Stimulated activated CD4-positive, alpha-beta T cell treated with anti-CD3 and anti-CD28 coated beads, Interleukin-1b, Interleukin-23, amount 100 ng/mL, for 48 hours (primary cell): ENCODE measurements around the gene ANTXR1.
"Not testable (repeated sequence)": the region's sequence is repeated elsewhere in the genome, so short reads cannot be mapped to it uniquely, and the experiment has no call there.

ENCODE experiments used
- DNase-seq: peaks from one replicate; pipeline ENCODE4 v3.0.0-alpha.2; 2020

The ANTXR1 gene

GRCh38 chr2:69217333-69218080 is 204.5 kb downstream of the ANTXR1 start:
- DNase-seq = no peak

- no peak for DNase-seq
Measured at GRCh38 chr2:69221512-69221911, 208.5 kb downstream of the ANTXR1 start.

DNA sequence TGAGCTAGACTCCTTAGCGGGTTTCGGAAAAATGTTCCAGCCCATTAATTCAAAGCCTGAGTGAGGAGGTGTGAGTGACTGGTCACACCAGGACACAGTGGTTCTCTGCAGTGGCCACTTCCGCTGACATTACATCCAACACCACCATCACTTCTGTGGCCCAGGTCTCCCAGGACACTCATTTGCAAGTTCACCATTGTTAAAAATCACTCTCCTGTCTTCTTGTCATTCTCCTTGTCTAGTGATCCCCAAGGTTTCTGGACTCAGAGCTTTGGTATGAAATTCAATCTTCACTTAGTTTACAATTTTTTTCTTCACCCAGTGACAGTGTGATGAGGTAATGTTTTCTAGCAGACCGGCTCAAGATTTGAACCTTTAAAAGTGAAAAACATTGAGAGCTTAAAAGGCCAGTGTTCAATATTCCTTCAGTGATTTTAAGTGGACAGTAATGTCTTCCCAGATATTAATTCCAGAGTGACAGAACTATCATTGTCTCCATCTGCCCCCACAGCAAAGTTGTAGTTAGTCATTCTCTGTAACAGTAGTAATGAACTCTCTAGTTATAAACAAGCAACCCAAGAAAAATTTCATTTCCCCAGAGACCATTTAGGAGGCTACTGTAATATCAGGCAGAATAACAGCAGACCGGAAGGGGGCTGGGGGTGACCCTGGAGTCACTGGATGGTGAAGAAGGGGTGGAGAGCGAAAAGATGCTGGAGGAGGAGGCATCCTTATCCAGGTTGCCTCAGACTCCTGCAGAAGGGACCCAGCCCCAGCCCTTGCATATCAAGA is 209.2 kb downstream of the ANTXR1 start:
- no peak for DNase-seq

DNA sequence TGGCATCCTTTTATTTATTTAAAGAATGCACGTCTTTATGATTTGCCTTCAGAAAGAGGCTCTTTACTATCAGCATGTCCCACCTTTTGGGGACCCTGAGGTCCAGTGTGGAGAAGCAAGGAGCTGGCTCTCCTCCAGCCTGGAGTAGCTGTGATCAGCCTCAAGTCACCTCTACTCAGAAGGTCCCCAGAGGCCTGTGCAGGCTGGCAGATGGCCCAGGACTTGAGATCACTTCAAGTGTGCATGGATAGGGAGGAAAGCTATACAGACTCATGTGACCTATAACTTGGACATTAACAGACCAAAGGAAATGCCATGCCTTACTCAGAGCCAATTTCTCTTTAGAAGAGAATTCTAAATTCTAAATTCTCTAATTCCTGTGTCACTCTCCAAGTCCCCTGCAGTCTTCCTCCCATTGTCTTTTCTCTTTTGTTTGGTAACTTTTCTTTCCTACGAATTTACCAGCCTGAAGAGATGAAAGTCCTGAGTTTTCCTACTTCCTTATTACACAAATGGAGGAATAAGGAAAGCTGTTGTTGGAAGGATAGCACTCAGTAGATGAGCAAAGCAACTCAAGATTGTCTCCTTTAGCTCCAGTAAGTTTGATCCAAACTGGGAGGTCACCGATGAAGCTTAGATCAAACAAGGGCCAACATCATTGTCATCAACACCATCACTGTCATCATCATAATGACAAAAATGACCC is 210.1 kb downstream of the ANTXR1 start:
- no peak for DNase-seq

DNA sequence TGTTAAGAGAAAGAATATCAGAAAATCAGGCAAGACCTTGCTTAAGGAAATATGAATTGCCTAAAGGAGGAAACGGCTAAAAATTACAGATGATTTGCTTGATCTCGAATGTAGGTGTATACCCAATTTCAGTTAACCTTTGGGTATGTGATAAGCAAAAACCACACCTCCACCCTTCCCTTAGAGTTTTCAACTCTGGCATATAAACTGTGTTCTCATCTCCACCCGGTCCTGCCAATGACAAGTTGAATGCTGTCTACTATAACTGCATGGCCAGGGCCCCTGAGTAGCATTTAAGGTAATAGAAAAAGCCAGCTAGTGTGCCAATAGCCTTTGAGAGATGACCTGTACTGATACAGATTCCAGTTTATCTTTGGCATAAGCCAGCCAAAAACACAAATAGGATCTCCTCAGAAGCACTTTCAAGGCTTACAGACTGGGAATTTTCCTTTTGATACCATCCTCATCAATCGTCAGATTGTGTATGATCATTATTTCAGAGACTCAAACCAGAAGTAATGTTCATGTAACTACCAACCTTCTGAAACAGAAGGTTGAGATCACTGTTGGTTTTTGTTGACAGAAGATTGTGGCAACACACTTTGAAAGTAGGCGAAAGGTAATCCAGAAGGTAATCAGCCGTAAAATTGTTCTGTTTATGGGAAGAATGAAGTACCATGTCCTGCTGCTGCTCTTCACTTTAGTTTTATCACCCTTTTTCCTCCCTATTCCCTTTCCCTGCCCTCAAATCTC is 211.0 kb downstream of the ANTXR1 start:
- DNase-seq = no peak

DNA sequence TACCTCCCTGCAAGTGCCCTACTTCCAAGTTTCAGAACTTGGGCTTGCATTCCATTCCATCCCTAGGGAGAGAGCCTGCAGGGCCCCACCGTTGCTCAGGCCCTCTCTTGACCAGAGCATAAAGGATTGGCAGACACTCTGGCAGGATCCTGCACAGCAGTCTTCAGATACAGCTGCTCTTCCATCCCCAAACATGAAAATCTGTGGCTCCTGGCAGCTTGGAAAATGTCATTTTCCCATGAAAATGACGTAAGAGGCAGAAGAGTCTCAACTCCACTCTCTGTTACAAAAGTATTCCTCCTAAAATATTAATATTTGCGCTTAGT is 211.5 kb downstream of the ANTXR1 start:
- DNase-seq = no peak

DNA sequence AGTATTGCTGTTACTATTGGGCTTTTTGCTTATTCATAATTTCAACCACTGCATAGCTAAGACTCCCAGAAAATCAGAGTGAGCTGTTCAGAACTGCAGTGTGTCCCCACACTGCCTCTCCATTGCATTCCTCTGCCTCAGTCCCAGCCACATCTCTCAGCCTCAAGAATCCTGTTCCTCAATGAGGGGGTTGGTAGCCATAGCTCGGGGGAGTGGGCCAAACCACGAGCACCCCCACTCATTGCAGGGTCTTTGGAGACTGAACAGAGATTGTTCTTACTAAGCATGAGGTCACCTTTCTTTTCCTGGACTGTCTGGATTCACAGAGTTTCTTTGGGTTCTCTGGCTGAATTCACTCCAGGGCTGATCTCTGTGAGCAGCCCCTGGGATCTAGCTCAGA is 213.0 kb downstream of the ANTXR1 start:
- no peak for DNase-seq

- no peak for DNase-seq
Measured at GRCh38 chr2:69226903-69227302, 213.9 kb downstream of the ANTXR1 start.

- no peak for DNase-seq
Measured at GRCh38 chr2:69227716-69228115, 214.7 kb downstream of the ANTXR1 start.

DNA sequence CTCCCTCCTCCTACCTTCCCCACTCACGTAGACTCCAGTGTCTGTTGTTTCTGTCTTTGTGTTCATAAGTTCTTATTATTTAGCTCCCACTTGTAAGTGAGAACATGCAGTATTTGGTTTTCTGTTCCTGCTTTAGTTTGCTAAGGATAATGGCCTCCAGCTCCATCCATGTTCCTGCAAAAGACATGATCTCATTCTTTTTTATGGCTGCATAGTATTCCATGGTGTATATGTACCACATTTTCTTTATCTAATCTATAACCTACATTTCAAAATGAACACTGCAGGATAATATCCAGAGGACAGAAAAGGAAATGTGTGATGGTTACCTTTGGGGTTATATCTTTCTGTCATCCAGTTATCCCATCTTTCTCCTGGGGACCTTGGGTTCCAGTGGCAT is 218.0 kb downstream of the ANTXR1 start:
- DNase-seq = not testable (repeated sequence)

DNA sequence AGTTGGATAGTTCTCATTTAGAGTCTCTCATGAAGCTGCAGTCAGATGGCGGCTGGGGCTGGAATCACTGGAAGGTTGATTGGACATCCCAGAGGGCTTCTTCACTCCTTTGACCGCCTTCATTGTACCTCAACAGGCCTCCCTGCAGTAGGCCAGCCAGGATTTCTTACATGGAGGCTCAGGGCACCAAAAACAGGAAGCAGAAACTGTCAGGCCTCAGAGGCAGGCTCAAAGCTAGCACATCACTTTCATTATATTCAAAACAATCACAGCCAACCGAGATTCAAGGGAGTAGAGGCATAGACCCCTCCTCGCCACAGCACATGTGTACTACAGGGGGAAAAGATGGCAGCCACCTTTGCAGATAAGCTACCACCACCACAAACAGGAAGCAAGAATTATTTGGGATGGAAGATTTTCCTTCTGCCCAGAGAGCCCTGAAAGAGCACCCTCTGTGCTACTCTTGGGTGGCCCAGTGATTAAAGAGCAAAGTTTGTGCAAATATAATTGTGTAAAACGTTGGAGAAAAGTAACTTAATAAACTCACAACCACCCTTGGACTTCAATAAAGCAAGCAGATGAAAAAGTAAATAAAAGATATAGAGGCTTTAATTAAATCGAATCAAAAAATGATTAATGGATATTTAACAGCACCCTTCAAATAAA is 218.8 kb downstream of the ANTXR1 start:
- DNase-seq = no peak

- DNase-seq = not testable (repeated sequence)
Measured at GRCh38 chr2:69235835-69236234, 222.9 kb downstream of the ANTXR1 start.

GRCh38 chr2:69237070-69237670 is 224.2 kb downstream of the ANTXR1 start:
- no peak for DNase-seq

GRCh38 chr2:69238449-69239031 is 225.6 kb downstream of the ANTXR1 start:
- no peak for DNase-seq

GRCh38 chr2:69241093-69241492 is 228.1 kb downstream of the ANTXR1 start:
- DNase-seq = no peak

DNA sequence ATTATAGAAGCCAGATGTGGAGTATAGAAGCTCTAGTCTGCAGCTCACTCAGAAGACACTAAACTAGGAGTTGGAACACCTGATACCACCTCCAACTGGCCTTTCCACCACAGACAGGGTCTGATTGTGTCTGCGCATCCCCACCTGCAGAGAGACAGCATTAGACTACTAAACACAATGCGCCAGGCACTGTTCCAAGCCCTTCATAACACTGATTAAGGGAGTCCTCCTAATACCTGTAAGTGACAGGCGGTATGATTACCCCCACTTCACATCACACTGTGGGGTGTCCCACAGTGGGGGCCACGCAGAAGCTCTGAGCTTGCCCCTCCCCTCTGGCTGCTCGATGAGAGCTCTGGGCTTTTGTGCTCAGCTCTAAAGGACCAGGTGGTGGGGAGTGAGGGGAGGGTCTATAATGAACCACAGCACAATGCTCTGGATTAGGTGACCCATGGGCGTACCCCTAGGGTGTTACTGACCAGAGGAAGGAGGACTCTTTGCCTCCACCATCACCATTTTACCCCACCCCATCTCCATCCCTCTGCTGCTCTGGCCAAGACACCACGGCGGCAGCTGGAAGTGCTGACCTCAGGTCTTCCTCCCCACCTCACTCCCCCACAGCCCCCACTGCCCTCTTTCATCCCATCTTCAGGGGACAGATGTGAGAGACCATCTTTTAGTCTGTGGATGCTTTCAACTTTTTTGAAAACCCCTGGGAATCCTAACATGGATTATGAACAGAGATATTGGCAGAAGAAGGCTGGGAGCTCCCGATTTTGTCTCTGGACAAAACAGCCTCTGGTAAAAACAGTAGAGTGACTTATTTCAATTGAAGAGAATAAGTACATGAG is 228.9 kb downstream of the ANTXR1 start:
- DNase-seq = no peak

DNA sequence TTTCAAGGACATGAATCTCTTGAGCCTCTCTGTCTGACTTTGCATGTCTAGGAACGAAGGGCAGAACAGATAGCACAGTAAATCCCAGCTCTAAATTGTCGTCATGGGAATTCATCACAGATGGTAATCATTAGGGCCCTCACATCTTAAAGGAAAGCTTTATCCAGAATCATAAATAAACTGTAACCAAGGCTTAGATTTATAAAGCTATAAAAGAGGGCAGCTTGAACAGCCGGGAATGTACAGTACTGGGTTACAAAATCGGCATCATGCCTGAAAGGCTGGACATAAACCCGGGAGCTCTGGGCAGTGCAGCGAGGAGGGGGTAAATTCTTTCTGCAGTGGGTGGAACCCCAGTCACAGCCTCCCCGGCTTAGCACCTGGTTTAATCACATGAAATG is 229.7 kb downstream of the ANTXR1 start:
- DNase-seq = no peak

DNA sequence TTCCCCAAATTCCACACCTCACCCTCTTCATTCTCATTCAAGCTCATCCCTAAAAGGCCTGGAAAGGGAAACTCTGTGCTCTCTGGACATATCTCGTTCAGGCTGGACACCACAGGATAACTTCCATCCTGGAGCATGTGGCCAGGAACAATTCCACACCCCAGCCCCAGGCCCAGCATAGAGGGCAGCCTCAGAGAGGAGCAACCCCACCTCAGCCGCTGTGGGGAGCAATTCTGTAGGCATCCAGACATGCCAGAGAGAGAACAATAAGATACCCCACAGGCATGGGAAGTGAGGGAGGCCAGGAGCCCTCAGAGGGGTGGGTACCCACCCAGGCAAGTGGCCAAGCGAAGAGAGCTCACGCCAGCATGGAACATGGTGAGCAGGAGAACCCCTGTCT is 230.7 kb downstream of the ANTXR1 start:
- no peak for DNase-seq

GRCh38 chr2:69244882-69245281 is 231.9 kb downstream of the ANTXR1 start:
- DNase-seq = no peak

DNA sequence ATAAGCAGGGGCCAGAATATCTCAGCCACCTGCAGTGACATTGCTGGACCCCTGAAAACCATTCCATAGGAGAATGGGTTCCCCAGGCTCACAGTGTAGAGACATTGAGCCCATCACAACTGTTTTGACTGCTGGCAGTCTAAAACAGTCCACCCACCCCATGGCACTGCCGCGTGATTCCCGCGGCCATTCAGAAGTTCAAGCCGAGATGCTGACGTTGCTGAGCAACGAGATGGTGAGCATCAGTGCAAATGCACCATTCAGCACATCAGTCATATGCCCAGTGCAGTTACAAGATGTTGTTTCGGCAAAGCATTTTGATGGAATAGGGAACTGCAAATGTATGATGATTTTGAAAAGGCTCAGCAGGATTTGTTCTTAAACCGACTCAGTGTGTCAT is 234.6 kb downstream of the ANTXR1 start:
- no peak for DNase-seq

DNA sequence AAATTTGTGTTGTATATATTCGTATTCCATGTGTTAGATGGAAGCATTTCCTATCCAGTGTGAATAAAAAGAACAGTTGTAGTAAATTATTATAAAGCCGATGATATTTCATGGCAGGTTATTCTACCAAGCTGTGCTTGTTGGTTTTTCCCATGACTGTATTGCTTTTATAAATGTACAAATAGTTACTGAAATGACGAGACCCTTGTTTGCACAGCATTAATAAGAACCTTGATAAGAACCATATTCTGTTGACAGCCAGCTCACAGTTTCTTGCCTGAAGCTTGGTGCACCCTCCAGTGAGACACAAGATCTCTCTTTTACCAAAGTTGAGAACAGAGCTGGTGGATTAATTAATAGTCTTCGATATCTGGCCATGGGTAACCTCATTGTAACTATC is 235.3 kb downstream of the ANTXR1 start:
- DNase-seq = no peak
